GM11168 (cell line): ENCODE measurements around the gene CLTRN.
"Not testable (repeated sequence)": the region's sequence is repeated elsewhere in the genome, so short reads cannot be mapped to it uniquely, and the experiment has no call there.

Experiments
- in situ Hi-C: fragments of 300-500 bp; cut with MboI; formaldehyde crosslinking; loops from one replicate; pipeline ENCODE4 v1.12.0; 2022; ENCODE audit warnings: low sequenced_read_pairs; ENCODE audit not compliant: unreplicated experiment

CLTRN gene

DNA sequence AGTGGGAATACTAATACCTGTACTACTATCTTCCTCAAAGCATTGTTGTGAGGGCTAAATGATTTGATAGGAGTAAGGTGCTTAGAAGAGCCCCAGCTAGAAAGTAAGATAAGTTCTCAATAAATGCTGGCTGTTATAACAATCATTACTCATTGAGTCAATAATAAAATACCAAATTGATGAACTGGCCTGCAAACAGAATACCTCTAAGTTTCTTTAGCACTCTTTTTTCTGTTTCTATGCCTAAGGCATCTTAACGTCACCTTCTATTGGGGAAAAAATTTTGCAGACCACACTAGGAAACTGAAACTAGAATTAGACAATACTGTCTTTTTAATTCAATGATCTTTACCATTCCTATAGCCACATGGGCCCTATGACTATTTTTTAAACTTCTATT, 1.2 kb downstream of the CLTRN start:
- in situ Hi-C loops = loop anchor here (25.0 kb wide), 1 partner anchor 176 kb away; the partner anchor contains the start of gene PIR

- in situ Hi-C loops = loop anchor here (25.0 kb wide), 1 partner anchor 168 kb away; the partner anchor contains the start of gene PIR
These were observed 9.8 kb downstream of the CLTRN start for GRCh38 chrX:15654804-15655203.

- in situ Hi-C loops = loop anchor here (25.0 kb wide), 1 partner anchor 167 kb away; the partner anchor contains the start of gene PIR
These were observed 10.6 kb downstream of the CLTRN start for GRCh38 chrX:15653961-15654360.

DNA sequence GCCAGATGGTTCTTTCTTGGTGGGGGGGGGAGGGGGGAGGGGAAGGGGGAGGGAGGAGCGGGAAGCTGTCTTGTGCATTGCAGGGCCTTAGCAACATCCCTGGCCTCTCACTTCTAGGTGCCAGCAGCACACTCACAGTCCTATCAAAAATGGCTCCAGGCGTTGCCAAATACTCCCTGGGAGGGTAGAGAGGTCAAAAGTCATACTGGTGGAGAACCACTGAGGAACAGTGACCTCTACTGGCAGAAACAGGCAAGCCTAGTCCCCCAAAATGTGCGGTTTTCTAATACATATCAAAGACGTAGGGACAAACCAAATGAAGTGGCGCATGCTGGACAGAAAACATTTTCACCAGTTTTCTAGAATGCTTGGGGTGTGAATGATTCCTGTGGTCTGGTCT, 17.1 kb downstream of the CLTRN start:
- in situ Hi-C loops = not testable (repeated sequence)

GRCh38 chrX:15646543-15646942, 18.1 kb downstream of the CLTRN start:
- in situ Hi-C loops = no loop called here

- in situ Hi-C loops = no loop called here
These were observed 18.6 kb downstream of the CLTRN start for GRCh38 chrX:15646031-15646430.

- in situ Hi-C loops = no loop called here
These were observed 19.3 kb downstream of the CLTRN start for GRCh38 chrX:15645266-15645665.

GRCh38 chrX:15644560-15644872, 20.1 kb downstream of the CLTRN start:
- in situ Hi-C loops = no loop called here

GRCh38 chrX:15643786-15644559, 20.6 kb downstream of the CLTRN start:
- in situ Hi-C loops = no loop called here

DNA sequence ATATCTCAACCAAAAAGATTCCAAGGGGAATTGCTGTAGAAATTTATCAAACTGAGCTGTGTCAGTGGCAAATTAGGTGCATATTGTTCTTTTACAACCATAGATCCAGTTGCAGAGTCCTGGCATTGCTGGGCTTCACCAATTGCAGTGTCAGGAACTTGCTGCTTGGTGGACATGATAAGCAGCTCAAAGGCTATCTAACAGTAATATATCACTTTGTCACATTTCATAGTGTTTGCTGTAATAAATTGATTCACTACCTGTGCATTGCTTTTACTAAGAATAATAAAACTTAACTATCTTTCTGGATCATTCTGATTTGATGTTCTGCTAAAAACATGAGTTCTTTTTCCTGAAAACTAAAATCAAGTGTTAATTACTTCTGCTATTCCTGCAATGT, 33.0 kb downstream of the CLTRN start:
- in situ Hi-C loops = no loop called here

GRCh38 chrX:15623054-15623453, 41.6 kb downstream of the CLTRN start:
- in situ Hi-C loops = no loop called here

GRCh38 chrX:15619053-15619755, 45.4 kb downstream of the CLTRN start:
- in situ Hi-C loops = no loop called here

GRCh38 chrX:15617111-15617510, 47.5 kb downstream of the CLTRN start:
- in situ Hi-C loops = no loop called here

DNA sequence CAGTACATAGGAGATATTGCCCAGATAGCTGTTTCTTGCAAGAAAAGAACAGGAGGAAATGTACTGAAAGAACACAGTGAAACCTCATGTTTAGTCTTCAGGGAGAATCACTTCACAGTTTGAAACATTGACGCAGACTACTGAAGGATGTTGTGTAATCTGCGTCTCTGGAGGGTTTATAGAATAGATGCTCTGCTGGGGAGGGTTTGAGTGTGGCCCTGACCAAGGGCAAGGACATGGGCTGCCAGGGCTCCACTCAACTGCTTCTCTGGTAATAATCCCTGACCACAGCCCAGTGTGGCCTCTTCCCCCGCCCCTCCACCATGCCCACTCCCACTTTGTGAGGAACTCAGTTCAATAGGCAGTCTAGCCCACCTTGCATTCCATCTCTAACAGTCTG, 48.1 kb downstream of the CLTRN start:
- in situ Hi-C loops = no loop called here

DNA sequence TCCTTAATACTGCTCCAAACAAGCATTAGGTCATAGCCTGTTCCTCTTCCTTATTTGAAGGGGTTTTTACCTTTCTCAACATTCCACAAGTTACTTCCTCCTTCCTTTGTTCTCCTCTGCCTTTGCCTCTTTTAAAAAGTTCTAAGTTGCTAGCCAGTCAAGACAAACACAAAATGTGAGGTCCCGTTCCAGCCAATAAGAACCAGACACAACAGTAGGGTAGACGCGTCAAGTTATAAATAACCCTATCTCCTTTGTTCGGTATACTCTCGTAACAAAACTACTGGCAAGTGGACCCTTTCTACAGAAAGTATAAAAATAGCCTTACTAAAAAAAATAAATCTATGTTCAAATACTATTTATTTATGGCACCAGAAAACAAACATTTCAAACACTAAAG, 57.5 kb downstream of the CLTRN start:
- in situ Hi-C loops = no loop called here

DNA sequence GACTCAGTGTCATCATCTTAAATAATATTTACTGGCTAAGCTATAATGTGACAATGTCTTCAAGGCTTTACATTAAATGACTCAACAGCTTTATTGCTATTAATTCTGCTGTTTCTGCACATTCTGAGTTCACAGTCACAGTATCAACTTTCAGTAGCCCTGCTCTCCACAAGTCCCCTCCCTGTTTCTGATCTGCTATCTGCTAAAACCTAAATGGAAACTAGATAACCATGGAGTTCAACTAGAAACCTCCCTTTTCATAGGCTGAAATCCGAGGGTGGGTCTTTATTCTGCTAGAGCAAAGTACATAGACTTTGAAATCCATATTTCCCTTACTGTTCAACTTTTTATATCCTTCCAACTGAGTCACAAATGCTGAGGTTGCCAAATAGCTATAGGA, 58.5 kb downstream of the CLTRN start:
- in situ Hi-C loops = no loop called here

DNA sequence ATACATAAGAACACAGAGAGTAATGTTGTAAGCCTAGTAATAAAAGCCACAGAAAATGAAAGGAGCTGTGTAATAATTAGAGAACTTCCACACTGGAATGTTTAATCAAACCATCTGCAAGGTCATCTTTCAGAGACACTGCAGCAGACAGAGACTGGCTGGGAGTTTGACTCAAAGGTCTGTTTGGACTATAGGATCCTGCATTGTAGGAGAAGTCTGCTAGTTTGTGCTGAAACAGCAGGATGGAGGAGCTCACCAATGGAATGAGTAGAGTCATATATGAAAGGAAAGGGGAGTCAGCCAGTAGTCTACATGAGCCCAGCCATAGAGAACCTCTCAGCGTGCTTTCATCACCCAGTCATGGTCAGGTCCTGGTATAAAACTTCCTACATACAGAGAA, 59.4 kb downstream of the CLTRN start:
- in situ Hi-C loops = no loop called here

DNA sequence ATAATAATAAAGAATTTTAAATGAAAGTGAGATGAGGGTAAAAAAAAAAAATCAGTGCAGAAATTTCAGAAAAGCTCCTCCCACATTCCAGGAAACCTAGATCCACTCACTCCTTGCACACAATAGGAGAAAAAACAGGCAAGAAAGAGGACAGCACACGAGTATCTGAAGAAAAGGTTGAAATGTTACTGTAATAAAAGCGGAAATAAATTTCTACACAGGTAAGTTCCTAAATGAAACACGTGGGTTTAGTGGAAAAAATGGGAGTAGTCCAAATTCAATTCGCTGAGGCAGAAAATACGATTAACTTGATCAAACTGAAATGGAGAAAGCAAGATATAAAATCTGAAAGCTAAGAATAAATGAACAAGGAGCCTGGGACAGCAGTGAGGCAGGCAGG, 61.8 kb downstream of the CLTRN start:
- in situ Hi-C loops = no loop called here

DNA sequence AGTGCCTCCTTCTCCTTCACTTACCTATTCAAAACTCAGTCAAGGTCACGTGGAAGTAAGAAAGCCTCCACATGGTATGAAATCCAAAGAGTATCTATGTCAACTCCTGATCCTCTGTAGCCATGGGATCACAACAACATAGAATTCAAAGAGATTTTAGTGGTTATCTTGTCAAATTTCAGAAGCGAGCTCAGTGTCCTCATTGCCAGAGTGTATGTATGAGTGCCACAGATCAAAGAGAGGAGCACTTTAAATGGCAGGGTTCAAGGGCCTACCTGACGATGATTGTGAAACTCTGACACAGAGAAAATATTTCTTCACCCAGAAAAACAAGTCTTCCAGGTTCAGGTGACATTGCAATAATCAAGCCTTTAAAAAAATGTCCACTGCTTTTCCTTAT, 62.7 kb downstream of the CLTRN start:
- in situ Hi-C loops = no loop called here

GRCh38 chrX:15600745-15601144, 63.9 kb downstream of the CLTRN start, which contains the start of gene ACE2:
Gene ACE2, minus strand, starts transcription at chrX:15600960. Its CDS starts 49 bp downstream, at chrX:15600911.
- in situ Hi-C loops = no loop called here

DNA sequence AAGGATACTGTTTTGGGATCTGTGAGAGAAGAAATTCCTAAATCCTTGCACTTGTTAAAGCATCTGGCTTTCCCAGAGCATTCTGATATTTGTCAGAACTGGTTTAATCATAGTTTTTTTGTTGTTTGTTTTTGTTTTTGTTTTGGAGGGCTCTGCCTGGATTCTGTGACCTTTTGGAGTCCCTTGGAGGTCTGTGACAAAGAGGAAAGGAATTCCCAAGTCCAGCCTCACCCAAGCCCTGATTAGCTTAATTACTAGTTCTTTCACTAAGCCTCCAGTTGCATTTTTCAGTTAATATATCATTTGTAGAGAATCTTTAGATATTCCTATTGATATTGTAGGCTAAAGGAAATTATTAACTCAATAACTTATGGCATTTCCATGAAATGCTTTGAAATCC, 64.6 kb downstream of the CLTRN start:
- in situ Hi-C loops = no loop called here

GRCh38 chrX:15599461-15599860, 65.1 kb downstream of the CLTRN start:
- in situ Hi-C loops = no loop called here
